IPS-NIHi7 (cell line): ENCODE measurements around the gene ADSS2.
"Not testable (repeated sequence)": the region's sequence is repeated elsewhere in the genome, so short reads cannot be mapped to it uniquely, and the experiment has no call there.

Source experiments
- DNase-seq: peaks from one replicate; pipeline ENCODE4 v3.0.0; 2012; ENCODE audit warnings: mixed read lengths; ENCODE audit errors: extremely low spot score

Gene ADSS2

DNA sequence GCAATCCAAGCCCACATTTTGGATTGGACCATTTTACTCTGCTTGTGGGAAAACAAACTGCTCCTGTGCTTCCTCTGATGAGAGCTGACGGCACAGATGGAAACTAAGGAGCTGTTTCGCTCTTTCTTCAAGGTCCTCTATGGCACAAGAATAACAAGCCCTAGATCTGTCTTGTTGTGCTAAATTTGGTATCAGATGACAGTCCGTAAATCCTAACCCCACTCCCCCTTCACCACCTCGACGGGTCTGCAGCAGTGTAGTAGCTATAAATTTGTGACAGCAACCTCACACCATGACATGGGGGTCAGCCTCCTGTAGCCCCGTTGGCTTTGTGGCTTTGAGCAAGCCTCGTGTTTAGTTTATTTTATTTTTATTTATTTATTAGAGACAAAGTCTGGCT, 85.9 kb downstream of the ADSS2 start:
- DNase-seq = no peak

DNA sequence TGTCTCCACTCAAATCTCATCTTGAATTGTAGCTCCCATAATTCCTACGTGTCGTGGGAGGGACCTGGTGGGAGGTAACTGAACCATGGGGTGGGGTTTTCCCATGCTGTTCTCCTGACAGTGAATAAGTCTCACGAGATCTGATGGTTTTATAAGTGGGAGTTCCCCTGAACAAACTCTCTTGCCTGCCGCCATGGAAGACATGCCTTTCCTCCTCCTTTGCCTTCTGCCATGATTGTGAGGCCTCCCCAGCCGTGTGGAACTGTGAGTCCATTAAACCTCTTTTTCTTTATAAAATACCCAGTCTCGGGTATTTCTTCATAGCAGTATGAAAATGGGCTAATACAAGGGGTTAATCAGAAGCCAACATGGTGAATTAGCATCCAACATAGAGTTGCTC, 86.4 kb downstream of the ADSS2 start:
- not testable (repeated sequence) for DNase-seq

DNA sequence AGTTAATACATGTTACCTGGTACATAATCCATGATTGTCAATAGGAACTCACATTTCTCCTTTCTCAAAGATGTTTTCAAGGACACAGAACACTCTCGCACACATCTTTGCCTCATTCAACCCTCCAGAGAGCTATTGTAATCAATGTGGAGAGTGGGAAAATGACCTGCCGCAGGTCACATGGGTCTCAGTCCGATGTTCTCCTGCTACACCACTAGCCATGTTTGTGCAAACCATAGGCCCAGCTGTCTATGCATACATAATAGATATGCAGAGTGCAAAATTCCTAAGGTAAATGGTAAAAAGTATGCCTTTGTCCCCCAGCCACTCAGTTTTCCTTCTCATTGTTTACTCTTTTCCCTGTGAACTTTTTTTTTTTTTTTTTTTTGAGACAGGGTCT, 89.2 kb downstream of the ADSS2 start:
- no peak for DNase-seq

DNA sequence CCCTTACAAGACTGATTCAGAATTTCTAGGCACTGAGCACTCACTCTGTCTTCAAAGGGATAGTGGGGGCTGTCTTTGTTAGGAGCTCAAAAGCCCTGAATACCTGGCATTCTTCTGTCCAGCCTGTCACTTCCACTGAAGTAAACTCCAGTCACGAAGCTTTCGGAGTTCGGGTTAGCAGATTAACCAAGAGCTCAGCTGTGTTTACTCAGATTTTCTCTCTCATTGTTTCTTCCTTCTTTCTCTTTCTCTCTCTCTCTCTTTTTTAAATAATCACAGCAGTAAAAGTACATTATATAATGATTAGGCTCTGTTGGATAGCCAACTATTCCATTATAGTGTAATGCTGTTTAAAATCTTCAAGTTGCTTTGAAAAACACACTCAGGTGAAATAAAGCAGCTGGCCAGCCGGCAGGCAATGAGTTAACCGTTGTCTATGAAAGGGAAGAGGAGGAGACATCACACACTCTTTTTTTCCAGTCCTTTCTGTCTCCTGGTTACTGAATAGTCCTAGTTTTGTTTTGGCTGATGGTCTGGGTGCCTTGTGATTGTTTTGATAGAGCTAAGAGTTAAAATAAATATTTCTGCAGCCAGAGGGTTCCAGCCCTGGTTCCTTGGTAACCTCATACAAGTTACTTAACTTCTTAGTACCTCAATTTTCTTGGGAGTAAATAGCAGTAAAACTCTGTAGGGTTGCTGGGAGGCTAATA, 89.8 kb downstream of the ADSS2 start:
- DNase-seq = peak; percentile 75
